HFFc6 (cell line): Measurements from ENCODE around the gene LRSAM1. TPM values are rescaled to one million over a fixed set of nuclear protein-coding genes. Genes with fewer than 3 reads are reported as not detected.

ENCODE experiments used
- DNase-seq: peaks from one replicate; pipeline ENCODE4 v3.0.0-alpha.2; 2018
- H3K27ac Mint-ChIP-seq: 2 replicates; pipeline ENCODE4 v1.8.0; 2020; ENCODE audit warnings: mild to moderate bottlenecking, mixed read lengths
- H3K27me3 Mint-ChIP-seq: 2 replicates; pipeline ENCODE4 v1.8.0; 2021; ENCODE audit warnings: mild to moderate bottlenecking, moderate library complexity, mixed read lengths; ENCODE audit not compliant: insufficient read depth
- H3K36me3 Mint-ChIP-seq: 2 replicates; pipeline ENCODE4 v1.8.0; 2021; ENCODE audit warnings: low read depth, mixed read lengths
- H3K4me1 Mint-ChIP-seq: 2 replicates; pipeline ENCODE4 v1.8.0; 2020; ENCODE audit warnings: low read depth, mixed read lengths
- H3K4me3 Mint-ChIP-seq: 2 replicates; pipeline ENCODE4 v1.8.0; 2020; ENCODE audit warnings: mild to moderate bottlenecking, moderate library complexity, mixed read lengths
- H3K9me3 Mint-ChIP-seq: 2 replicates; pipeline ENCODE4 v1.8.0; 2020; ENCODE audit warnings: mild to moderate bottlenecking, mixed read lengths
- CTCF ChIP-seq: fragments of 200-600 bp; sonication (generic); IDR thresholded peaks from 2 replicates; pipeline ENCODE4 v1.5.0; 2021; ENCODE audit warnings: antibody characterized with exemption, mild to moderate bottlenecking
- total RNA-seq, 6 experiments: library from RNA; stranded (reverse); fragmentation: NEBNext Ultra II Directional; extraction: Animal tissue kit (Norgen Biotek cat#: 25700); gene quantifications; 2 replicates in 1 of 6; 3 replicates in 5 of 6; pipeline ENCODE4 v1.2.3, GENCODE V29; 2021

The LRSAM1 gene
- total RNA-seq, 6 experiments from 2014 or later = 12.1 to 15.9 (median 13.4) TPM

DNA sequence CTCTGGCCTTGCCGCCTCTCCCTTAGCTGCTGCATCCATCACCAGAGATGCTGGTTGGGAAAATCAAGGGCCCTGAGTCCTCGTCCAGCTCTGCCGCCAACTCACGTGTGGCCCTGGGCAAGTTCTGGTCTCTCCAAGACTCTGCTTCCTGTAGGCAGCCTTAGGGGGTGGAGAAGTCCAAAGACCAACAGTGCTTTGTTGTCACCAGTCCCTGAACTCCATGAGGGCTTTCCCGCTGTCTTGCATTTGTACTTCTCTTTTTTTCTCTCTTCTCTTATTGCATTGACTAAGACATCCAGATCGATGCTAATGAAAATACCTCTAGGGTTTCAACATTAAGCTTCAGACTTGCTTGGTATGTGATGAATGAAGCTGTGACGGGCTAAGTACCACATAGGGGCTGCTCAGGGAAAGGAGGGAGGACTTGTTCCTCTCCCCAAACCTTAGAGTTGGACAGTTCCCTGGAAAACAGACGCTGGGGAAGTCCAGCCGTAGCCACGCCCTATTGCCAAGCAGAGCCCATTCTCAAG is 97.1 kb downstream of the LRSAM1 start:
- H3K36me3 Mint-ChIP-seq = peaks cover 47% of the 10 kb centered on the region
- no peak for TF ChIP-seq CTCF
- H3K4me3 Mint-ChIP-seq = peak overlapping the region; percentile 48; the same call in 1 of the 2 replicates
- H3K27me3 Mint-ChIP-seq = peaks cover 5% of the 10 kb centered on the region
- peak overlapping the region; percentile 64 for H3K27ac Mint-ChIP-seq
- H3K4me1 Mint-ChIP-seq = peaks cover 84% of the 10 kb centered on the region
- no peak for DNase-seq
- no peaks in the 10 kb centered on the region for H3K9me3 Mint-ChIP-seq

- H3K4me1 Mint-ChIP-seq = peaks cover 84% of the 10 kb centered on the region
- H3K27ac Mint-ChIP-seq = peak overlapping the region; percentile 43
- peaks cover 45% of the 10 kb centered on the region for H3K36me3 Mint-ChIP-seq
- no peak overlapping the region for H3K4me3 Mint-ChIP-seq
- peaks cover 8% of the 10 kb centered on the region for H3K27me3 Mint-ChIP-seq
- no peak for TF ChIP-seq CTCF
- DNase-seq = no peak
- no peaks in the 10 kb centered on the region for H3K9me3 Mint-ChIP-seq
Observed at GRCh38 chr9:127549218-127549617, 97.9 kb downstream of the LRSAM1 start.

- peaks cover 88% of the 10 kb centered on the region for H3K4me1 Mint-ChIP-seq
- peak overlapping the region; percentile 72; the same call in 1 of the 2 replicates for H3K27ac Mint-ChIP-seq
- H3K27me3 Mint-ChIP-seq = peaks cover 8% of the 10 kb centered on the region
- TF ChIP-seq CTCF = no peak
- no peaks in the 10 kb centered on the region for H3K9me3 Mint-ChIP-seq
- no peak for DNase-seq
- peaks cover 47% of the 10 kb centered on the region for H3K36me3 Mint-ChIP-seq
- H3K4me3 Mint-ChIP-seq = no peak overlapping the region
Observed at GRCh38 chr9:127549751-127550150, 98.4 kb downstream of the LRSAM1 start.

DNA sequence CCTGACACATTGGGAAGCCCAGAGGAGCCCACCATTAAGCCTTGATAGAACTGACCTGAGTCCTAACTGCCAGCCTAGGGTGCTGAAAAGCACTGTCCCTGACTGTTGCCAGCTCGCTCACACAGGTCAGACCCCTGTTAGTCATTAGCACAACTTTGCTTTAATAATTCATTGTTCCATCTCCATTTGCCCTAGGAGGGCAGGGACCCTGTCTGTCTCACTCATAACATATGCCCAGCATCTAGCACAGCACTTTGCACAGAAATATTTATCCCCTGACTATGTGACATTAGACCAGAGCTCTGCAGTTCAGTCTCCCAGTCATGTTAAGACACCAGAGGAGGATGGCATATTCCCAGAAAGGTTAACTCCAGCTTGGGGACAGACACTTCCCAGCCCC is 99.0 kb downstream of the LRSAM1 start:
- Mint-ChIP-seq H3K36me3 (peaks cover 47% of the 10 kb centered on the region), H3K4me3 (no peak overlapping the region), H3K9me3 (no peaks in the 10 kb centered on the region), H3K4me1 (peaks cover 88% of the 10 kb centered on the region), H3K27ac (peak overlapping the region; percentile 72), H3K27me3 (peaks cover 8% of the 10 kb centered on the region)
- TF ChIP-seq CTCF = no peak
- DNase-seq = no peak

GRCh38 chr9:127550751-127551150 is 99.4 kb downstream of the LRSAM1 start:
- no peak for DNase-seq
- no peak for TF ChIP-seq CTCF
- H3K4me1 Mint-ChIP-seq = peaks cover 88% of the 10 kb centered on the region
- H3K9me3 Mint-ChIP-seq = no peaks in the 10 kb centered on the region
- peaks cover 47% of the 10 kb centered on the region for H3K36me3 Mint-ChIP-seq
- peaks cover 8% of the 10 kb centered on the region for H3K27me3 Mint-ChIP-seq
- no peak overlapping the region for H3K4me3 Mint-ChIP-seq
- peak overlapping the region; percentile 72 for H3K27ac Mint-ChIP-seq

Other genes with a start within 250 kb of the LRSAM1 start
- gene GARNL3, start 186.7 kb upstream of the LRSAM1 start, total RNA-seq = under 1 TPM; 0.27 to 0.73 (median 0.57) TPM
- 10 to 100 TPM; 11.5 to 13.6 (median 12.5) TPM for gene SLC2A8, start 54.3 kb upstream of the LRSAM1 start, total RNA-seq
- gene ZNF79, start 27.1 kb upstream of the LRSAM1 start, total RNA-seq = 1 to 10 TPM; 6.7 to 8.5 (median 7.6) TPM
- gene RPL12, start 104 bp upstream of the LRSAM1 start, total RNA-seq = 1,000 to 10,000 TPM in 4 of 6 experiments, 100 to 1,000 TPM in 2; 953 to 1,196 (median 1,072) TPM
- 10 to 100 TPM; 61.9 to 90.7 (median 73.6) TPM for gene STXBP1, start 160.8 kb downstream of the LRSAM1 start, total RNA-seq